H9 (cell line): ENCODE data around the gene LGALS3. TPM values are rescaled to one million over a fixed set of nuclear protein-coding genes. Genes with fewer than 3 reads are reported as not detected.

ENCODE experiments used
- DNase-seq: peaks from one replicate; pipeline ENCODE4 v3.0.0-alpha.2; 2017
- H2AFZ ChIP-seq: one replicate; pipeline ENCODE4 v1.6.1; 2013; ENCODE audit warnings: mild to moderate bottlenecking, low read length, control low read depth, moderate library complexity
- H2AK5ac ChIP-seq: 2 replicates; pipeline ENCODE4 v1.6.1; 2013; ENCODE audit warnings: low read length, control low read depth, mixed read lengths; ENCODE audit not compliant: insufficient read length
- H2BK120ac ChIP-seq: one replicate; pipeline ENCODE4 v1.6.1; 2013; ENCODE audit warnings: low read depth, mild to moderate bottlenecking, low read length, control low read depth, inconsistent platforms; ENCODE audit not compliant: poor library complexity, severe bottlenecking
- H2BK12ac ChIP-seq: 2 replicates; pipeline ENCODE4 v1.6.1; 2013; ENCODE audit warnings: low read length, control low read depth, mixed read lengths, low read depth; ENCODE audit not compliant: insufficient read length
- H2BK15ac ChIP-seq: 2 replicates; pipeline ENCODE4 v1.6.1; 2013; ENCODE audit warnings: low read depth, low read length, control low read depth
- H2BK20ac ChIP-seq: one replicate; pipeline ENCODE4 v1.6.1; 2013; ENCODE audit warnings: low read depth, mild to moderate bottlenecking, low read length, control low read depth, inconsistent platforms; ENCODE audit not compliant: poor library complexity, severe bottlenecking
- H2BK5ac ChIP-seq: 2 replicates; pipeline ENCODE4 v1.6.1; 2013; ENCODE audit warnings: low read length, control low read depth, mixed read lengths; ENCODE audit not compliant: insufficient read length
- H3K14ac ChIP-seq: 2 replicates; pipeline ENCODE4 v1.6.1; 2013; ENCODE audit warnings: low read length, control low read depth; ENCODE audit not compliant: insufficient read depth
- H3K18ac ChIP-seq: 2 replicates; pipeline ENCODE4 v1.6.1; 2013; ENCODE audit warnings: low read depth, mild to moderate bottlenecking, mixed read lengths, low read length, control low read depth; ENCODE audit not compliant: insufficient read length
- H3K23ac ChIP-seq: 2 replicates; pipeline ENCODE4 v1.6.1; 2013; ENCODE audit warnings: low read length, control low read depth, mixed read lengths, low read depth; ENCODE audit not compliant: insufficient read length
- H3K23me2 ChIP-seq: 2 replicates; pipeline ENCODE4 v1.6.1; 2013; ENCODE audit warnings: low read depth, mild to moderate bottlenecking, mixed read lengths, low read length, control low read depth; ENCODE audit not compliant: insufficient read length, poor library complexity, severe bottlenecking
- H3K27ac ChIP-seq: 2 replicates; pipeline ENCODE4 v1.5.1; 2013; ENCODE audit warnings: low read length, control low read depth, mixed read lengths, low read depth; ENCODE audit not compliant: insufficient read length
- H3K27me3 ChIP-seq: 2 replicates; pipeline ENCODE4 v1.6.1; 2013; ENCODE audit warnings: low read length, control low read depth, inconsistent platforms; ENCODE audit not compliant: insufficient read depth
- H3K4ac ChIP-seq: 2 replicates; pipeline ENCODE4 v1.6.1; 2013; ENCODE audit warnings: low read depth, mild to moderate bottlenecking, control low read depth, inconsistent platforms, low read length, moderate library complexity
- H3K4me1 ChIP-seq: 2 replicates; pipeline ENCODE4 v1.6.1; 2013; ENCODE audit warnings: low read length, control low read depth, inconsistent platforms; ENCODE audit not compliant: insufficient read depth
- H3K4me2 ChIP-seq: 2 replicates; pipeline ENCODE4 v1.6.1; 2013; ENCODE audit warnings: low read length, control low read depth, mixed read lengths; ENCODE audit not compliant: insufficient read length, insufficient read depth
- H3K56ac ChIP-seq: 2 replicates; pipeline ENCODE4 v1.6.1; 2013; ENCODE audit warnings: low read depth, mild to moderate bottlenecking, mixed read lengths, low read length, control low read depth; ENCODE audit not compliant: insufficient read length
- H3K79me1 ChIP-seq: 2 replicates; pipeline ENCODE4 v1.6.1; 2013; ENCODE audit warnings: low read depth, mild to moderate bottlenecking, moderate library complexity, low read length, control low read depth, inconsistent platforms; ENCODE audit not compliant: insufficient read depth, poor library complexity, severe bottlenecking
- H3K79me2 ChIP-seq: 2 replicates; pipeline ENCODE4 v1.6.1; 2013; ENCODE audit warnings: low read length, control low read depth, inconsistent platforms; ENCODE audit not compliant: insufficient read depth
- H3K9ac ChIP-seq: 2 replicates; pipeline ENCODE4 v1.6.1; 2013; ENCODE audit warnings: low read length, control low read depth, mixed read lengths; ENCODE audit not compliant: insufficient read length; ENCODE audit errors: extremely low read depth
- H3K9me3 ChIP-seq: one replicate; pipeline ENCODE4 v1.6.1; 2013; ENCODE audit warnings: low read depth, low read length, inconsistent platforms; ENCODE audit not compliant: control insufficient read depth
- H3T11ph ChIP-seq: one replicate; pipeline ENCODE4 v1.6.1; 2013; ENCODE audit warnings: mild to moderate bottlenecking, low read length, control low read depth, inconsistent platforms
- H4K20me1 ChIP-seq: one replicate; pipeline ENCODE4 v1.6.1; 2013; ENCODE audit not compliant: control insufficient read depth, insufficient read length, insufficient read depth
- H4K5ac ChIP-seq: 2 replicates; pipeline ENCODE4 v1.6.1; 2013; ENCODE audit warnings: low read depth, mild to moderate bottlenecking, mixed read lengths, low read length, control low read depth; ENCODE audit not compliant: insufficient read length
- H4K8ac ChIP-seq: replicated peaks from 2 replicates; pipeline ENCODE4 v1.6.1; 2013; ENCODE audit warnings: low read length, control low read depth, mixed read lengths, low read depth; ENCODE audit not compliant: insufficient read length
- H4K91ac ChIP-seq: 2 replicates; pipeline ENCODE4 v1.6.1; 2013; ENCODE audit warnings: low read depth, mild to moderate bottlenecking, moderate library complexity, mixed read lengths, low read length, control low read depth; ENCODE audit not compliant: insufficient read length
- H3K27ac Mint-ChIP-seq, 3 experiments: 2 replicates in 2 of 3; 3 replicates in 1 of 3; pipeline ENCODE4 v1.8.0; 2020 to 2021; ENCODE audit warnings: mixed read lengths in 3 of 3, mild to moderate bottlenecking in 1 of 3, moderate library complexity in 1 of 3
- H3K27me3 Mint-ChIP-seq: 2 replicates; pipeline ENCODE4 v1.8.0; 2021; ENCODE audit warnings: low read depth, mild to moderate bottlenecking, moderate library complexity, mixed read lengths
- H3K36me3 Mint-ChIP-seq, 3 experiments: 2 replicates in 2 of 3; 3 replicates in 1 of 3; pipeline ENCODE4 v1.8.0; 2020 to 2021; ENCODE audit warnings: low read depth in 3 of 3, mixed read lengths in 3 of 3; ENCODE audit not compliant: insufficient read depth in 1 of 3
- H3K4me1 Mint-ChIP-seq, 2 experiments: 2 replicates each; pipeline ENCODE4 v1.8.0; 2020; ENCODE audit warnings: mixed read lengths in 2 of 2
- H3K4me3 Mint-ChIP-seq, 2 experiments: 2 replicates in 1 of 2; 3 replicates in 1 of 2; pipeline ENCODE4 v1.8.0; 2020 to 2021; ENCODE audit warnings: mild to moderate bottlenecking in 2 of 2, mixed read lengths in 2 of 2, moderate library complexity in 1 of 2
- H3K9me3 Mint-ChIP-seq, 2 experiments: 2 replicates in 1 of 2; 3 replicates in 1 of 2; pipeline ENCODE4 v1.8.0; 2020; ENCODE audit warnings: mild to moderate bottlenecking in 2 of 2, mixed read lengths in 2 of 2, moderate library complexity in 1 of 2
- CTCF ChIP-seq: fragments of 200-600 bp; sonication (generic); conservative IDR thresholded peaks from 3 replicates; pipeline ENCODE4 v1.8.0; 2021; ENCODE audit warnings: antibody characterized with exemption, mild to moderate bottlenecking
- WGBS: extraction: QIAGEN DNeasy Blood & Tissue Kit; methylation state at CpG from one replicate; pipeline ENCODE4 v1.1.7; 2013; ENCODE audit warnings: missing lambda C conversion rate, low lambda C conversion rate, mixed read lengths; ENCODE audit not compliant: insufficient read length; ENCODE audit errors: extremely low coverage; 5-methylcytosine and 5-hydroxymethylcytosine counted together
- total RNA-seq: library from RNA; stranded (reverse); gene quantifications from 2 replicates; pipeline ENCODE4 v1.2.1, GENCODE V29; 2021

The LGALS3 gene
- total RNA-seq, 1 experiment from 2014 or later: 4.0 TPM

- no peaks in the 10 kb centered on the region for H3K36me3 Mint-ChIP-seq
- H2BK5ac ChIP-seq: no peak overlapping the region
- H4K5ac ChIP-seq: no peak overlapping the region
- H3K9ac ChIP-seq: no peak overlapping the region
- H3T11ph ChIP-seq: no peak overlapping the region
- no peak for TF ChIP-seq CTCF
- no peak overlapping the region for H3K27ac ChIP-seq
- no peak overlapping the region for H3K4me3 Mint-ChIP-seq
- no peak overlapping the region for H3K4me2 ChIP-seq
- H3K79me2 ChIP-seq: no peaks in the 10 kb centered on the region
- H2AFZ ChIP-seq: no peak overlapping the region
- H2BK15ac ChIP-seq: no peak overlapping the region
- no peaks in the 10 kb centered on the region for H3K9me3 ChIP-seq
- H3K27me3 ChIP-seq: no peaks in the 10 kb centered on the region
- WGBS: no CpG with 5 or more reads among the region's 4 CpGs
- no peaks in the 10 kb centered on the region for H3K9me3 Mint-ChIP-seq
- H4K20me1 ChIP-seq: no peaks in the 10 kb centered on the region
- H3K23ac ChIP-seq: no peak overlapping the region
- H2BK20ac ChIP-seq: no peak overlapping the region
- H3K4me1 ChIP-seq: no peaks in the 10 kb centered on the region
- no peak overlapping the region for H2BK12ac ChIP-seq
- H3K4ac ChIP-seq: no peak overlapping the region
- H3K18ac ChIP-seq: no peak overlapping the region
- no peaks in the 10 kb centered on the region for H3K23me2 ChIP-seq
- H3K56ac ChIP-seq: no peak overlapping the region
- no peak overlapping the region for H4K8ac ChIP-seq
- H3K79me1 ChIP-seq: no peaks in the 10 kb centered on the region
- no peak overlapping the region for H3K27ac Mint-ChIP-seq
- H3K4me1 Mint-ChIP-seq: peaks cover 2% of the 10 kb centered on the region in 2 experiments; a peak in 3 of 4 replicates
- no peak overlapping the region for H2BK120ac ChIP-seq
- DNase-seq: no peak
- peaks cover 5% of the 10 kb centered on the region; the same call in 1 of the 2 replicates for H3K27me3 Mint-ChIP-seq
- no peak overlapping the region for H2AK5ac ChIP-seq
- no peak overlapping the region for H4K91ac ChIP-seq
- H3K14ac ChIP-seq: no peak overlapping the region
Measured at GRCh38 chr14:55085060-55085660, 43.9 kb upstream of the LGALS3 start.
